A549 treated with Mapracorat at 1 μM for 4 hours (cell line): ENCODE results near the gene FAM107A. TPM values are rescaled to one million over a fixed set of nuclear protein-coding genes. Genes with fewer than 3 reads are reported as not detected.

Source experiments
- total RNA-seq: library from RNA; stranded (reverse); fragments of 200-300 nt; extraction: Qiagen RNA extraction; gene quantifications from 5 replicates; pipeline ENCODE4 v1.2.3, GENCODE V29; 2022

FAM107A gene
- 0.11 to 0.24 TPM (median 0.20 TPM) in 5 replicates for total RNA-seq

GRCh38 chr3:58577269-58577821, at the start of gene FAM107A:
FAM107A (minus strand) TSS chr3:58577391; CDS start chr3:58569860, 7,531 bp downstream.

GRCh38 chr3:58536501-58537411, 40.4 kb downstream of the FAM107A start, which contains the start of gene ACOX2:
ACOX2 (minus strand) TSS chr3:58537190; CDS start chr3:58535106, 2,084 bp downstream.

Other genes with a start within 250 kb of the FAM107A start
- 4.1 to 5.8 TPM (median 4.8 TPM) in 5 replicates for gene PXK, start 244.5 kb downstream of the FAM107A start, total RNA-seq
- gene PDHB, start 143.6 kb downstream of the FAM107A start, total RNA-seq, result 57.1 to 63.4 TPM (median 60.5 TPM) in 5 replicates
- 6.2 to 9.8 TPM (median 7.5 TPM) in 5 replicates for gene KCTD6, start 85.3 kb downstream of the FAM107A start, total RNA-seq
- 5.9 to 9.8 TPM (median 7.6 TPM) in 5 replicates for gene ACOX2, start 40.2 kb downstream of the FAM107A start, total RNA-seq
- not detected in 5 replicates for gene FAM3D, start 89.4 kb upstream of the FAM107A start, total RNA-seq